HUES48 (cell line): ENCODE measurements around the gene PPP2R5C.
A peak's percentile ranks its signal among the peaks of the same experiment; 100 is the strongest.

Experiments used
- H3K27ac ChIP-seq: one replicate; pipeline ENCODE4 v1.7.0; 2013; ENCODE audit warnings: low read depth, low read length, inconsistent platforms
- H3K27me3 ChIP-seq: 2 replicates; pipeline ENCODE4 v1.6.1; 2013; ENCODE audit warnings: mild to moderate bottlenecking, low read length; ENCODE audit not compliant: control insufficient read depth, insufficient read depth
- H3K36me3 ChIP-seq: 2 replicates; pipeline ENCODE4 v1.6.1; 2013; ENCODE audit warnings: low read length; ENCODE audit not compliant: control insufficient read depth, insufficient read depth
- H3K4me1 ChIP-seq: 2 replicates; pipeline ENCODE4 v1.6.1; 2013; ENCODE audit warnings: mild to moderate bottlenecking, low read length; ENCODE audit not compliant: control insufficient read depth, insufficient read depth
- H3K4me3 ChIP-seq: 2 replicates; pipeline ENCODE4 v1.5.1; 2013; ENCODE audit warnings: mild to moderate bottlenecking, low read depth, low read length
- H3K9ac ChIP-seq: 2 replicates; pipeline ENCODE4 v1.6.1; 2013; ENCODE audit warnings: mild to moderate bottlenecking, low read depth, low read length, moderate library complexity
- H3K9me3 ChIP-seq: 2 replicates; pipeline ENCODE4 v1.6.1; 2013; ENCODE audit warnings: low read length; ENCODE audit not compliant: control insufficient read depth, insufficient read depth

The PPP2R5C gene

DNA sequence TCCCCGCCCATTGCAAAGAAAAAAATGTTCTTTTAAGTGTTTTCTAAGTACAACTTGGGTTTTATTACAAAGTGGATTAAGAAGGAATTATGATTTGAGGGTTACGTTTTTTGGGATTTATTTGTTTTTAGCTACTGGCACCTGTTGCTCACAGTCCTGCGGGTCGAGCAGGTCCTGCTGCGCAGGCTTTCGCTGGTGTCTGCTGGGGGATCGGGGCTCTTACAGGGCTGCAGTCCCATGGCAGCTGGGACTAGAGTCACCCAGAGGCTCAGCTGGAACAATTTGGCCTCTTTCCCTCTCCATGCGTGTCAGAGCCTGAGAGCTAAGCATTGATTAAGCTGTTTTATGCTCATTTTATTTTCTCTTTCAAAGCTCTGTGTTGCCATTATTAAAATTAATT, 147.3 kb downstream of the PPP2R5C start:
- Histone ChIP-seq H3K27ac (no peak overlapping the region), H3K4me1 (no peaks in the 10 kb centered on the region), H3K4me3 (no peak overlapping the region), H3K27me3 (no peaks in the 10 kb centered on the region), H3K9me3 (no peaks in the 10 kb centered on the region), H3K9ac (no peak overlapping the region), H3K36me3 (peaks cover 49% of the 10 kb centered on the region)

DNA sequence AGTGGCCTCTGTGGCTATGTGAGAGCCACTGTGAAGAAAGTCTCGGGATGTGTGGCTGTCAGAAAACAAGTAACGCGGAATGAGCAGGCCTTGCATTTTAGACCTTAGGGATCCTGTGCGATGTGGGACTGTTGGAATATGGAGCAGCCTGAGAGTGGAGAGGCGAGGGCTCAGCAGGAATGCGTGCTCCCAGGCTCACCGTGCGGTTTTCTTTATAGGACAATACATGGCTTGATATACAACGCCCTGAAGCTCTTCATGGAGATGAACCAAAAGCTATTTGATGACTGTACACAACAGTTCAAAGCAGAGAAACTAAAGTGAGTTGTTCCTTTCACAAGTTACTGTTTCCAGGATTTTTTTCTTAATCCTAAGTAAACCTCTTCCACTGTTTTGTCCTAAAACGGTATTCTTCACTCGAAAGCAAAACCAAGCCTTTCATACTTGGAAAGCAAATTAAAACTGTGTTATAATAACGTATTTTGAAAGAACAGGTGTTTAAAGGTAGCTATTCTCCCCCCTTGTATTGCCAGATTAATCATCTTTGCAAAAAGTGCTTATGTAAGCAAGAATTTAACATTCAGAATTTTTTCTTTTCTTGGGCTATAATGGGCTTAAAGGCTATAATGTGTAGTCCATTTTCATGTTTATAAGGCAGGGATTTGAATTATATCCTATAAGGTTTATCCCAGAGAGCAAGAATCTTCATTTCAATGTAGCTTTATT, 148.0 kb downstream of the PPP2R5C start:
- no peaks in the 10 kb centered on the region for H3K27me3 ChIP-seq
- H3K9ac ChIP-seq, result no peak overlapping the region
- no peak overlapping the region for H3K27ac ChIP-seq
- H3K4me3 ChIP-seq, result no peak overlapping the region
- H3K36me3 ChIP-seq, result peaks cover 47% of the 10 kb centered on the region
- no peaks in the 10 kb centered on the region for H3K4me1 ChIP-seq
- H3K9me3 ChIP-seq, result no peaks in the 10 kb centered on the region

DNA sequence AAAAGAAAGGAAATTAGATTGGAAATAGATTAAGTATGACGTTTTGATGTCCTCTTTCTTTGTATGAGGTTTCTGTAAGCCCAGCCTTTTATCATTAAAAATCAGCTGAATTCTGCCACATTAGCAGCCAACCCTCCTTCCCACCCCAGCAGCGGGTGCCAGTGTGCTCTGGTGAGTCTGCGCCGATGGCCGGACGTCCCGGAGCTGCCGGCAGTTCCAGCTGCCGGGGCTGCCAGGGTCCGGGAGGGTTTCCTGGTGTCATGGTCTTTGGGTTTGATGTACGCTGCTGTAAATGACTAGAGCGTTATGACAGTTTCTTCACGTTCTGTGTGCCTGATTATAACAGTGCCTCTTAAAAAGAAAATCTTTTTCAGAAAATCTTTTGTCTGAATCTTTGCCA, 151.3 kb downstream of the PPP2R5C start:
- H3K36me3 ChIP-seq, result peaks cover 20% of the 10 kb centered on the region; the same call in 1 of the 2 replicates
- no peak overlapping the region for H3K27ac ChIP-seq
- no peaks in the 10 kb centered on the region for H3K9me3 ChIP-seq
- H3K9ac ChIP-seq, result no peak overlapping the region
- H3K27me3 ChIP-seq, result no peaks in the 10 kb centered on the region
- H3K4me1 ChIP-seq, result peaks cover 12% of the 10 kb centered on the region
- no peak overlapping the region for H3K4me3 ChIP-seq

DNA sequence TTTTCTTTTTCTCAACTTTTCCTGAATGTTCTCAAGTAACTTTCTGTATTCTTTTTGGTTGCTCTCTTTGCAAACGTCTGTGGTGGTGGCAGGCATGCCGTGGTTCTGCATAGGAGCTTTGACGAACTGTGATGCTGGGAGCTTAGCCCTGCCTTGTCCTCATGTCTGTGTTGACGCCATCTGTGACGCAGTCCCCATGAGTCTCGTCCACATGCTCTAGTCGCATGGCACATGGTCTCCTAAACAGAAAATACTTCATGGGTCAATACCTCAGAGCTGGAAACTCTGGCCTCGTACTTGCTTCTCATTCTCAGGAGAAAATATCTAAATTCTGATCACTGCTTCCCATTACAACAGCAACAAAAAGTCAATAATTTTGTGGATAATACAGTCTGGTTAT, 152.6 kb downstream of the PPP2R5C start:
- Histone ChIP-seq H3K27ac (no peak overlapping the region), H3K9me3 (no peaks in the 10 kb centered on the region), H3K4me3 (no peak overlapping the region), H3K27me3 (no peaks in the 10 kb centered on the region), H3K36me3 (peaks cover 17% of the 10 kb centered on the region; the same call in 1 of the 2 replicates), H3K9ac (no peak overlapping the region), H3K4me1 (peaks cover 19% of the 10 kb centered on the region)

DNA sequence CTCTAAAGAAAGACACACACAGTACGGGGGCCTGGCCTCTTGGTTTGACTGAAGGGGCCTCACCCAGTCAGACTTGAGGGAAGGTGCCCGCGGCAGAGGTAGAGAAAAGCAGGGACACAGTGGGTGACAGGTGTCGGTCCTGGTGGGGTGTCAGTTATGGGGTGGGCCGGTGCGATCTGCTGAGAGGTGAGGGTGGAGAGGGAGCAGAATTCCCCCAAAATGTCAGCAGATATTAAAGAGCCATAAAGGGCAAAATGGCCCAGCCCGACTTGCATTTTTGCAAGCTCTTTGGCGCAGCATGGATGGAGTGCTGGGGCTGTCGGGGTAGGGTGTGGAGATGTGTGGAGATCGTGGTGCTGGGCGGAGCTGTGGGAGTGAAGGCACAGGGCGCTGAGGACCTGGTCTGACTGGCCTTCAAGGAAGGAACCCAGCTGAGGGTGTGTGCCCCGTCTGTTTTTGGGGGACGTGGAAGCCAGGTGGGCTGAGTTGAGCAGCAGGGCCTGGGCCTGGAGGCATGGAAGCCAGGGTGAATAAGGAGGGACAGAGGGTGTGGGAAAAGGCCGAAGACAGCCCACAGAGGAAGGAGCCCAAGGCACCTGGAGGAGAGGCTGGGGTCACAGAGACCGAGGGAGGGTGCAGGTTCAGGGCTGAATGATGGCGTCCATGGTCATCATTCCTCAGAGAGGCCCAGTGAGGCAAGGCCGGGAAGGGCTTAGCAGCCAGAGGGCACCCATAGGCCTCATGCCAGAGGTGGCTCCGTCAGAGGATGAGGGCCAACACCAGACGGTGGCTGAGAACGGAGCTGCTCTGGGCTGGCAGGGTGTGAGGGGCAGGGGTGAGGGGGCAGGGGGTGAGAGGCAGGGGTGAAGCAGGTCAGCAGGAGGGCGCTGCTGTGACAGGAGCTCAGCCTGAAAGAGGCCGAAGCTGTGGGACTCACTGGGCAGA, 154.6 kb downstream of the PPP2R5C start:
- Histone ChIP-seq H3K27ac (no peak overlapping the region), H3K4me1 (peaks cover 21% of the 10 kb centered on the region), H3K27me3 (no peaks in the 10 kb centered on the region), H3K36me3 (peaks cover 12% of the 10 kb centered on the region; the same call in 1 of the 2 replicates), H3K9me3 (no peaks in the 10 kb centered on the region), H3K9ac (no peak overlapping the region), H3K4me3 (no peak overlapping the region)

DNA sequence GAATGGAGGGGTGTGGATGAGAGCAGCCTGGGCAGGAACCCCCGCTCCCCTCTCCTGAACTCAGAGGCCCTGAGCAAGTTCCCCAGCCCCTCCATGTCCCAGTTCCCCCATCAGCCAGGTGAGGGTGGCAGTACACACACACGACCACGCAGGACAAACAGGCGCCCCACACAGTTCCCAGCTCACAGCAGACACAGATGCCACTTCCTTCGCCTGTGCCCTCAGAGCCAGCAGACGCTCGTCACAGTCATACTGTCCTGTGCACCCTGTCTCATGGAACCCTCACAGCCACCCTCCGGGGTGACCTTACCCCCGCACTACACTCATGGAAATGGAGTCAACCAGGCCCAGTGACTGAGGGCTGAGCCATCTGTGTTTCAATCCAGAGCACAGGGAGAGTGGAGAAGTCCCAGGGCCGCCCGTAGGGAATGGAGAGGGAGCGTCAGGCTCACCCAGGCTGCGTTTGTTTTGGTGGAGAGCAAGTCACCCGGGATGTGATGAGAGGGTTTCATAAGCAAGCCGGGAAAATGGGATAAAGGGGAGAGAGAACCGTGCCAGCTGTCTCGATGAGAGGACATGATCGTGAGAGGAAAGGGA, 155.4 kb downstream of the PPP2R5C start:
- H3K36me3 ChIP-seq, result peaks cover 12% of the 10 kb centered on the region; the same call in 1 of the 2 replicates

DNA sequence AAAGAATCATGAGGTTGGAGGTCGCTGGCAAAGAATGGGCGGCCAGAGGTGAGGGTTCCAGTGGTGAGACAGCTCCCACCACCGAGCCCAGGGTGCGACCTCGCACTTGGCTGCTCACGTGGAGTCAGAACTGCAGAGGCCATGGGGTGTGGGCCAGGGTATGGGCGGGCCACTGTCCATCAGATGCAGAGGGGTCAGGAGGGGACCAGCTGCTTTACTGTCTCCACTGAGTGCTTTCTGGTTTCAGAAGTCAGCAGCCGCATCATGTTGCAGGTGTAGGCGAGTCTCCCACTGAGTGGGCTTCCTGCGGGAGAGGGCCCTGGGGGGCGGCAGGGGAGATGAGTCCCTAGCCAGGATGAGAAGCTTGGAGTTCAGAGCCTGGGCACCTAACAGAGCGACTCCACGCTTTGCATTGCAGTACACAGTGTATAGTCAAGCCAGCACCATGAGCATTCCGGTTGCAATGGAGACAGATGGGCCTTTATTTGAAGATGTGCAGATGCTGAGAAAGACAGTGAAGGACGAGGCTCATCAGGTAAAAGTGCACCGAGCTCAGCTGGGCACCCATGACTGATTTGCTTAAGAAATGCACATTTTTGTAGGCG, 156.0 kb downstream of the PPP2R5C start:
- no peak overlapping the region for H3K9ac ChIP-seq

More for the DNA sequence above, 155.4 kb downstream of the PPP2R5C start:
- H3K4me1 ChIP-seq, result peaks cover 21% of the 10 kb centered on the region
- H3K9me3 ChIP-seq, result no peaks in the 10 kb centered on the region
- H3K9ac ChIP-seq, result no peak overlapping the region
- no peak overlapping the region for H3K27ac ChIP-seq
- no peak overlapping the region for H3K4me3 ChIP-seq
- no peaks in the 10 kb centered on the region for H3K27me3 ChIP-seq

DNA sequence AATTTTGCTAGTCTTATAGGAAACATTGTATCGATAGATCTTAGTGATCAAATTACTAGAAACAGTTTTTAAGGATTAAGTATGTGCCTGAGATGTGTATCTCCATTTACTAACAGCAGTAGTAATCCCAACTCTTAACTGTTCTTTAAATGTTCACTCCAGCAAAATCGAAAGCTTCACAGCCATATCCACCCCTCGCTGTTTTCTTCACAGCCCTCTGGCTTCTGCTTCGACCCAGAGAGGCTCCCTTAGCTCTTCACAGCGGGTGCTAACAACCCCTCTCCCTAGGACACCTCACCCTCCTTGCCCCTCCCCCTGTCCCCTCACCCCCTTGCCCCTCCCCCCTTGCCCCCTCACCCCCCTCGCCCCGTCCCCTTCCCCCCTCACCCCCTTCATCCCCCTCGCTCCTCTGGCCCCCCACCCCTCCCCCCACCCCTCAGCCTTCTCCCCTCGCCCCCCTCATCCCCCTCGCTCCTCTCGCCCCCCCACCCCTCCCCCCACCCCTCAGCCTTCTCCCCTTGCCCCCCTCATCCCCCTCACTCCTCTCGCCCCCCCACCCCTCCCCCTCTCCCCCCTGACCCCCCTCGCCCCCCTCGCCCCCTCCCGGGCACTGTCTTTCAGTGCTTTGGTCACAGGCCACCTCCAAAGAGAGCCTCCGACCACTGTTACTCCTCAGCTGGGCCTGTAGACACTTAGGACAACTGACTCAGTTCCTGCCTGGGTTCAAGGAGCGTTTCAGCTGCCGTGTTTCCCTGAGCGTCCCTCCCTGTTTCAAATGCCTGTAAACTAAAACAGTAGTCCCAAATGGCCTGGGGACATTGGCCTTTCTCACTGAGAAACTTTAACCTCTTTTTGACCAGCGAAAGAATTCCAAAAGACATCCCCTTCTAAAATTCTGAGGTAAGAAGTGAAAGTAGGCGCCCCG, 156.8 kb downstream of the PPP2R5C start:
- Histone ChIP-seq H3K4me3 (peak overlapping the region; percentile 24), H3K27me3 (no peaks in the 10 kb centered on the region), H3K27ac (peak overlapping the region; percentile 65), H3K9me3 (no peaks in the 10 kb centered on the region), H3K36me3 (0 out of 2 replicates have a peak, but pooled peaks cover 8% of the 10 kb centered on the region), H3K4me1 (peaks cover 21% of the 10 kb centered on the region), H3K9ac (no peak overlapping the region)

More for the DNA sequence above, 156.0 kb downstream of the PPP2R5C start:
- Histone ChIP-seq H3K27me3 (no peaks in the 10 kb centered on the region), H3K4me3 (peak overlapping the region; percentile 24), H3K9me3 (no peaks in the 10 kb centered on the region), H3K4me1 (peaks cover 21% of the 10 kb centered on the region), H3K36me3 (peaks cover 9% of the 10 kb centered on the region; the same call in 1 of the 2 replicates), H3K27ac (peak overlapping the region; percentile 65)

DNA sequence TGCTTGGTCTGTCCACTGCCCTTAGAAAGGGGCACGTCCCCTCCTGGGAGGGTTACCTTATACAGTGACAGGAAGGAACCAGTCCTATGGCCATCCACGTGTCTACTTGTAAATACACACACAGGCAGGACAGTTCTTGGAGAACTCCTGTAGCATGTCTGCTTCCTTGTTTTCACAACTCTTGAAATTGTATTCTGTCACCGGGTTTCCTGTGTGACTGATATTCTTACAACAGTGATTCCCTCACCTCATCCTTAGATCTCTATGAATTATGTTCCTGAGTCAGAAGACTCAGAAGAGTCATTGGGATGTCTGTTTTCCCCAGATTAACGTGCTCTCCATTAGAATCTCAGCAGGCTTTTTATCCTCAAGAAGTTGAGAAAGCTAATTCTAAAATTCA, 158.8 kb downstream of the PPP2R5C start:
- Histone ChIP-seq H3K27me3 (no peaks in the 10 kb centered on the region), H3K9me3 (no peaks in the 10 kb centered on the region), H3K4me3 (no peak overlapping the region), H3K36me3 (peaks cover 4% of the 10 kb centered on the region; the same call in 1 of the 2 replicates), H3K27ac (no peak overlapping the region), H3K4me1 (peaks cover 21% of the 10 kb centered on the region), H3K9ac (no peak overlapping the region)

DNA sequence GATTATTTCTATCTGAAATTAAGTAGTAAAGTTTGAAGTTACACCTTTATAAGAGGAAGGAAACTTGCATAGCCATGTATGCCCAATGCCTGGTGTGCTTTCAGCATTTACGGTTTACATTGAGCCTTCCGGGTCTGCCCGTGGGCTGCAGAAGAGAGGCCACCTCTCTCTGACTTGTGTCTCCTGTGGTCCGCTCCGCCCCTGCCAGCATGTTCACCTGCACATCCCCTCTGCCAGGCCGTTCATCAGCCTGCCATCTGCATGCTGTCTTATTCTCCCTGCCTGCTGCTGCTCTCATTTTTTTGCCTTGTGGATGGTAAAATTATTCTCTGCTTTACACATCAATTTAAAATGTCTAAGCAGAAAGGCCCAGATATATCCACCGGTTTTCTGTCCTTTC, 161.4 kb downstream of the PPP2R5C start:
- no peaks in the 10 kb centered on the region for H3K9me3 ChIP-seq
- peaks cover 9% of the 10 kb centered on the region for H3K4me1 ChIP-seq
- no peaks in the 10 kb centered on the region for H3K27me3 ChIP-seq
- H3K27ac ChIP-seq, result no peak overlapping the region
- no peak overlapping the region for H3K9ac ChIP-seq
- peaks cover 8% of the 10 kb centered on the region; the same call in 1 of the 2 replicates for H3K36me3 ChIP-seq
- H3K4me3 ChIP-seq, result no peak overlapping the region
